HG03378 (cell line): ENCODE data around the gene ANKMY2.
"Not testable (repeated sequence)": the region's sequence is repeated elsewhere in the genome, so short reads cannot be mapped to it uniquely, and the experiment has no call there.

ENCODE experiments used
- ATAC-seq: cut with Tn5 transposase; IDR thresholded peaks from one replicate; pipeline ENCODE4 v1.9.1; 2021; ENCODE audit warnings: mild to moderate bottlenecking, moderate library complexity; ENCODE audit not compliant: unreplicated experiment

Gene ANKMY2

GRCh38 chr7:16645593-16646471 is at the start of gene ANKMY2, which contains the start of gene BZW2:
ANKMY2 (minus strand) TSS chr7:16645754; CDS start chr7:16645573, 181 bp downstream.
BZW2 (plus strand) TSS chr7:16646181; CDS start chr7:16665444, 19,263 bp downstream.
- ATAC-seq: peak; percentile 95

- ATAC-seq: no peak
Measured at GRCh38 chr7:16694806-16695205, 49.3 kb upstream of the ANKMY2 start.

DNA sequence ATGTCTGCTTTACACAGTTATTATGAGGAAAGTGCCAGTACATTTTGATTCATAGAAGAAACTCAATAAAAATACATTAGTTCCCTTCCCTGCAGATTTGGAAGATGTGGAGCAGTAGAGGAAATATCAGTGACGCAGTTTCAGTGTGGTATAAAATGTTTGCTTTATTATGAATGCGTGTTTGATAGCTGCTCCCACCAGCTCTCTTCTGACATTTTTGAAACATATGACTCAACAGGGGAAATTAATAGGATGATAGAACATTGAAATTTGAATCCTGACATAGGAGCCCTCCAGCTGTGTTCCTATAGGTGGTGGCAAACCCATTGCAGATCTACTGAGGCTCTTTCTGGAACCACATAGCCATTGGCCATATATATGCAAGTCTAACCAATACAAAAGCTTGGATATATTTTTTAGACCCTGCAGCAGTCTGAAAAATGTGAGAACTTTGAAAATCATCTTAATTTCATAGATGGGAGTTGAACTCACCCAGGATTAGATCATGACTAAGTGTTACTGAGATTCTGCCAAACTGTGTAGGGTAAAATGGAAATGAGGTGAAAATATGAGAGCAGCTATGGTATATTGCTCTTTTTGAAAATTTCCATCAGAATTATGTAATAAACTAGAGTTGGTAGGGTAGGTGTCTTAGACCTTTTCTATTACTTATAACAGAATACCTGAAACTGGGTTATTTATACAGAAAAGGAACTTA is 48.2 kb upstream of the ANKMY2 start:
- no peak for ATAC-seq

DNA sequence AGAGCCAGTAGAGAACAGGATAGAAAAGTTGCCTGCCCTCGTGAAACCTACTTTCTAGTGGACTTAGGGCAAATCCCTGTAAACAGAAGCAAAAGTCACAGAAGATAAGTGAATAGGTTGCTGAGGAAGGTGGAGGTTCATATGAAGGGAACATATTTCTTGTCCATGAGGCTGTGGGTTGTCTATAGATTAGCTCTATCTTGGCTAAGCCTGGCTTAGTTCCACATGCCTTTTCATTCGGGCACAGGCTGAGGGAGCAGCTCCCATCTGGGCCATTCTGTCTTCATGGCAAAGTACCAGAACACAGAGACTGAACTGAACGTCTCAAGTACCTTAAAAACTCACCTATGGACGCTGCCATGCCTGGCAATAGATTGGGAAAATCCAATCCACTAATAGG is 45.7 kb upstream of the ANKMY2 start:
- ATAC-seq: no peak

DNA sequence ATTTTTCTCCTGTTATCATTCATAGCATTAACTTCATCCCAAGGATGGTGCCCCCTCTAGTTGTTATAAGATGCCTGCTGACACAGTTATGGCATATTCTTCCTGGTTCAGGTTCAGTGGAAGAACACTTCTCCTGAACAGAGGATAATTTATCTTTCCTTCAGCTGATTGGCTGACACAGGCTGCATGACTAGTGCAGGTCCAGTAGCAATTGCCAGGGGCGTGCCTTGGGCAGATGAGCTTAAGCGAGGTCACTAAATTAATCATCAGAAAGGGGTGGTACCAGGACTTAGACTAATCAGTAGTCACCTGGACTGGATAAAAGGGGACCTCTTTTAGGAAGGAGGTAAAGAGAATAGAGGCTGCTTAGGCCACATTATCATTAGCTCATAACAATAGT is 42.7 kb upstream of the ANKMY2 start:
- no peak for ATAC-seq

- no peak for ATAC-seq
Measured at GRCh38 chr7:16685535-16685934, 40.0 kb upstream of the ANKMY2 start.

DNA sequence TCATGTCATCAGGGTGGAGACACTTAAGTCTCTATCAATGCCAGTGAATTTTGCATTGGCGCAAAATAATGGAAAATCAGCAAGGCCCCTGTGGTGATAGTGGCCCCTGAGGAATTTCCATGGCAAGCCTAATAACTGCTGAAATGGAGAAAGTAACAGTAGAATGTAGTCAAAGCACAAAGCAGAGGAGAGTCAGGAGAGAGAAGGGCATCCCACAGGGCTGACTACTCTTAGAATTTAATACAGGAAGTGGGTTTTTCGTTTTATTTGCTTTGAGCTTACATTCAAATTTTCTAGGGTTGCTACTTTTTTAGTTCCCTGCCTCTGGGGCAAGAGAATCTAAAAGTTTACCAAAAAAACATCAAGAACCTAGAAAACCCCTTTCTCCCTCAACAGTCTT is 39.4 kb upstream of the ANKMY2 start:
- ATAC-seq: no peak

DNA sequence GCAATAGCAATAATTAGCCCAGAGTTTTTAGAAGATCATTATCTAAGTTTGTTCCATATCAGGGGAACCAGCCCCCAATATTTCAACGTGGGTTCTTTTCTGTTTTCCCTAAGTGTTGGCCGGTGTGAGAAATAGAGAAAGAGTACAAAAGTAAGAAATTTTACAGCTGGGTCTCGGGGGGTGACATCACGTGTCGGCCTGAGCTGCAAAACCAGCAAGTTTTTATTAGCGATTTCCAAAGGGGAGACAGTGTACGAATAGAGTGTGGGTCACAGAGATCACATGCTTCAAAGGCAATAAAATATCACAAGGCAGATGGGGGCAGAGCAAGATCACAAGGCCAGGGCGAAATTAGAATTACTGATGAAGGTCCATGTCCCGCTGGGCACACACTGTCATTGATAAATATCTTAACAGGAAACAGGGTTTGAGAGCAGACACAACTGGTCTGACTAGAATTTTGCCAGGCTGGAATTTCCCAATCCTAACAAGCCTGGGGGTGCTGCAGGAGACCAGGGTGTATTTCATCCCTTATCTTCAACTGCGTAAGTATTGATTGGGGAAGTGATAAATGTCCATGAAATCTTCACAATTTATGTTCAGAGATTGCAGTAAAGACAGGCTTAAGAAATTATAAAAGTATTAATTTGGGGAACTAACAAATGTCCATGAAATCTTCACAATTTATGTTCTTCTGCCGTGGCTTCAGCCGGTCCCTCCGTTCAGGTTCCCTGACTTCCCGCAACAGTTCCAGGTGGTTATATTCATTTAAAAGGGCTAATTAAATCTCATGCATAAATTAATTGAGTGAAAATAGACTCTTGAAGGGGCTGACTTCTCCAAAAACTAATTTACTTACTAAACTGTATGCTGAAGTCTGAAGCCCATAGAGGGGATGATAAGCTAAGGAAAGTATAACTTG is 33.4 kb upstream of the ANKMY2 start:
- not testable (repeated sequence) for ATAC-seq

- ATAC-seq: no peak
Measured at GRCh38 chr7:16677978-16678494, 32.5 kb upstream of the ANKMY2 start.

- ATAC-seq: no peak
Measured at GRCh38 chr7:16675277-16675676, 29.7 kb upstream of the ANKMY2 start.

DNA sequence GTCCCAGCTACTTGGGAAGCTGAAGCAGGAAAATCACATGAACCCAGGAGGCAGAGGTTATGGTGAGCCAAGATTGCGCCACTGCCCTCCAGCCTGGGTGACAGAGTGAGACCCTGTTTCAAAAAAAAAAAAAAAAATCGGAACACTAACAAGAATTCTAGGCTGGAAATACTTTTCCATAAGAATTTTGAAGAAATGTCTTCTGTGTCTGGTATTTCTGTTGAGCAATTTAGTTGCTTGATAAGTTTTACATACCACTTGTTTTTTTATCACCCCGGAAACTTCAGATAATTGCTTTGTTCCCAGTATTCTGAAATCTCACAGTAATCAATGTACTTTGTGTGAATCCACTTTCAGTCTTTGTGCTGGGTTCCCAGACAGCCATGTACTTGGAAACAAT is 26.3 kb upstream of the ANKMY2 start:
- no peak for ATAC-seq

DNA sequence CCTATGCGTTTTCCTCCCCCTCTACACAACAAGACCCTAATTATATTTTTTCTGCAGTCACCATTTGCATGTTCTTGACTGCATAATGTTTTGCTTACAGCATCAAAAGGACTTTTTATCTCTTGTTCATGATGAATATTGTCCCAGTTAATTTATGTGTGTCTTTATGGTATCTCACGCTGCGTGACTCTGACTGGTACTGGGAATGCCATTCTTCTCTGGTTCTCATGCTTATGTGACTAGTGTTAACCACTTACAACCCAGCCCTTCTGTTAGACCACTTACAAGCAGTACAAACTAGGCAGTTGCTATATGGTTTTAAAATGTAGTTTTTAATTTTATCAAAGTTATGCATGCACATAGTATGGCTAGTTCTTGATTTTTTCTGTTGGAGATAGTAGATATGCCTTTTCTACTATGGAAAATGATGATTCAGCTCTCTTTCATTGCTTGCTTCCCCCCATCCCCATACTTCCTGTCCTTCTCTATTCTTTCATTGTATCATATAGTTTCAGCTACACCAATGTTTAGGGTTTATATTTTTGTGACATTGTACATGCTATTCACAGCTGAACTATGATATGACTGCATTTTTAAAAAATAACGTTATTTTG is 25.3 kb upstream of the ANKMY2 start:
- ATAC-seq: no peak

GRCh38 chr7:16670021-16670420 is 24.5 kb upstream of the ANKMY2 start:
- no peak for ATAC-seq

DNA sequence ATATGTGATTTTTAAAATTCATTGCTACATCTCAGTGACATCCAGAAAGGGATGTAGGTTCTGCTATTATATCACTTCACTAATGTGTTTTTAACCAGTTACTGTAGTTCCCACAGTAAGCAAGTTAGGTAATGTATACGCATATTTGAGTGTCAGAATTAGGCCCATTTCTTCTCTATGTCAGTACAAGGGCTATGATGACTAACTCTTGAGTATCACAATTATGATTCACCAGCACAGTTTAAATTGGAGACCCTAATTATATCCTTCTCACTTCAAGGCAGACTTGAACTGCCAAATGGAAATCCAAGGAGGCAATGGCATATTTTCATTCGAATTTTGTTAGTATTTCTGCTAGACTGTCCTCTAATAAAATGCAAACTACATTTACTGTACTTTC is 24.0 kb upstream of the ANKMY2 start:
- ATAC-seq: no peak

GRCh38 chr7:16668978-16669377 is 23.4 kb upstream of the ANKMY2 start:
- no peak for ATAC-seq

GRCh38 chr7:16668049-16668858 is 22.7 kb upstream of the ANKMY2 start:
- no peak for ATAC-seq

DNA sequence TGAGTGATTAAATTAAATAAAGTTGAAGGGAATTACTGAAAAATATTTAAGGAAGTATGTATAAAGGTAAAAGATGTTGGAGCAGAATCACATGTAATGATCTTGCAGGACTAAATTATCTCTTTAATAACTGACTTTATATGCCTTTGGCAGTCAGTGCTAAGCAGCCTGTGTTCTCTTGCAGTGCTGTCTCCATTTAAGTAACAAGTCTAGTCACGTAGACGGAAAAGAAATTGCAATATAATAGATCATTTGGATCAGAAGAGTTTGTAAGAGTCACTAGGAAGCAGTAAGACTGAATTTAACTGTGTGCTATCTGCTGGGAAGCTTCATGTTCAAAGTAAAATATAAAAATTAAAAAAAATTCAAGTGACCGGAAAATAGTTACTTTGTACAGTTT is 21.8 kb upstream of the ANKMY2 start:
- ATAC-seq: no peak

- ATAC-seq: no peak
Measured at GRCh38 chr7:16661924-16662323, 16.4 kb upstream of the ANKMY2 start.

- ATAC-seq: no peak
Measured at GRCh38 chr7:16660702-16661464, 15.3 kb upstream of the ANKMY2 start.
